ENCODE data around the gene ARAP1. TPM values are rescaled to one million over a fixed set of nuclear protein-coding genes. Genes with fewer than 3 reads are reported as not detected.

The ARAP1 gene
- total RNA-seq, 2 donors from 2014 or later = 76.5 to 103 TPM

DNA sequence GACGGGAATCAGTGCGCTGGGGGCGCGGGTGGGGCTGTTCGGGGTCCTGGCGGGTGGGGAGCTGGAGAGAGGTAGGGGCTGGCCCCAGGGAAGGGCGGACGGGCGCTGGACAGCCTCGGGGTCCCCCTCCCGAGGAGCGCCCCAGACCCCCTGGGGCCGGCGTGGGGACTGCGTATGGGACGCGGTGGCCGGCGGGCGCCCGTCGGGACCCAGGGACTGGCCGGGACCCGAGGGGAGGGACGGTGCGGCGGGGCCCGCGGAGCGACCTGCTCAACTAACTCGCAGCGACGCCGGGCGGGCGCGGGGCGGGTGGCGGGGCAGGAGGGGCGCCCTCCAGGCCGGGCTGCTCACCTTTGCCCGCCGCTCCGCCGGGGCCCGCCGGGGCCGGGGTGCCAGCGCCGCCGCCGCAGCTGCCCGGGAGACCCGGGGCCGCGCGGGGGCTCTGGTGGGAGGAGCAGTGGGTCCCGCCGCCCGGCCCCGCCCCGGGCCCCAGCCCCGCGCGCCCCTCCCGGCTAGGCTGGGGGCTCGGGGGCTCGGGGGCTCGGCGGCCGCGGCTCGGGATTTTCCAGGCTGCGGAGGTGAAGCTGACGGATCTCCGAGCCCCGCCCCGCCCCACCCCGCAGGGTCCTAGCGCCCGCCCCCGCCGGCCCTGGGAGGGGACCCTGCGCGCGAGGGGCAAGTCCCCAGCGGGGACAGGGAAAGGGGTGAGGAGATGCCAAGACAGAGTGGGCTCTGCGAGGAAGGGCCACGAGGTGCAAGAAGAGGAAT is 29.3 kb upstream of the ARAP1 start:
- TF ChIP-seq, protein P1, sequence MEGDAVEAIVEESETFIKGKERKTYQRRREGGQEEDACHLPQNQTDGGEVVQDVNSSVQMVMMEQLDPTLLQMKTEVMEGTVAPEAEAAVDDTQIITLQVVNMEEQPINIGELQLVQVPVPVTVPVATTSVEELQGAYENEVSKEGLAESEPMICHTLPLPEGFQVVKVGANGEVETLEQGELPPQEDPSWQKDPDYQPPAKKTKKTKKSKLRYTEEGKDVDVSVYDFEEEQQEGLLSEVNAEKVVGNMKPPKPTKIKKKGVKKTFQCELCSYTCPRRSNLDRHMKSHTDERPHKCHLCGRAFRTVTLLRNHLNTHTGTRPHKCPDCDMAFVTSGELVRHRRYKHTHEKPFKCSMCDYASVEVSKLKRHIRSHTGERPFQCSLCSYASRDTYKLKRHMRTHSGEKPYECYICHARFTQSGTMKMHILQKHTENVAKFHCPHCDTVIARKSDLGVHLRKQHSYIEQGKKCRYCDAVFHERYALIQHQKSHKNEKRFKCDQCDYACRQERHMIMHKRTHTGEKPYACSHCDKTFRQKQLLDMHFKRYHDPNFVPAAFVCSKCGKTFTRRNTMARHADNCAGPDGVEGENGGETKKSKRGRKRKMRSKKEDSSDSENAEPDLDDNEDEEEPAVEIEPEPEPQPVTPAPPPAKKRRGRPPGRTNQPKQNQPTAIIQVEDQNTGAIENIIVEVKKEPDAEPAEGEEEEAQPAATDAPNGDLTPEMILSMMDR (IDR thresholded peaks at IDR 0.05) = no peak
- H3K36me3 ChIP-seq = no peaks in the 10 kb centered on the region
- peak overlapping the region; percentile 85 for H3K4me3 ChIP-seq
- no peak overlapping the region for H3K27ac ChIP-seq
- H3K4me1 ChIP-seq (ENCODE audit: control insufficient read depth in 1 of 2, low read depth in 2 of 2) = peaks cover 9 to 40% of the 10 kb centered on the region in 2 donors
- no peaks in the 10 kb centered on the region for H3K27me3 ChIP-seq (replicated peaks; ENCODE audit: insufficient read depth)
- ATAC-seq (ENCODE audit: insufficient number of reproducible peaks, low FRiP score, low read depth) = no peak
- DNase-seq (ENCODE audit: low spot score) = no peak
- no peaks in the 10 kb centered on the region for H3K9me3 ChIP-seq

DNA sequence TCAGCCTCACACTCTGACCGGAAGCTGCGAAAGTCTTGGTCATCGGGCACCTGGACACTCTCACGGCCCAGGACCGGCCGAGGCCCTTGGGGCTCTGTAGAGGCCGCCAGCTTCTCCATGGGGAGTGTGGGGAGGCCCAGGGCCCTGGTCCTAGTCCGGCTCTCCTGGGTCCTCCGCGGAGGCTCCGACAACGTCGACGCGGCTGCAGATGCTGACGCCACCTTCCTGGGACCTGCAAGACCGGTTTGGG is 28.8 kb upstream of the ARAP1 start:
- TF ChIP-seq, protein P1 (IDR thresholded peaks at IDR 0.05) = no peak
- Histone ChIP-seq H3K27ac (no peak overlapping the region), H3K36me3 (no peaks in the 10 kb centered on the region), H3K27me3 (replicated peaks; ENCODE audit: insufficient read depth) (no peaks in the 10 kb centered on the region), H3K4me3 (peak overlapping the region; percentile 85), H3K9me3 (no peaks in the 10 kb centered on the region), H3K4me1 (ENCODE audit: control insufficient read depth in 1 of 2, low read depth in 2 of 2) (peaks cover 9 to 40% of the 10 kb centered on the region in 2 donors)
- ATAC-seq (ENCODE audit: insufficient number of reproducible peaks, low FRiP score, low read depth) (no peak), DNase-seq (ENCODE audit: low spot score) (no peak)

DNA sequence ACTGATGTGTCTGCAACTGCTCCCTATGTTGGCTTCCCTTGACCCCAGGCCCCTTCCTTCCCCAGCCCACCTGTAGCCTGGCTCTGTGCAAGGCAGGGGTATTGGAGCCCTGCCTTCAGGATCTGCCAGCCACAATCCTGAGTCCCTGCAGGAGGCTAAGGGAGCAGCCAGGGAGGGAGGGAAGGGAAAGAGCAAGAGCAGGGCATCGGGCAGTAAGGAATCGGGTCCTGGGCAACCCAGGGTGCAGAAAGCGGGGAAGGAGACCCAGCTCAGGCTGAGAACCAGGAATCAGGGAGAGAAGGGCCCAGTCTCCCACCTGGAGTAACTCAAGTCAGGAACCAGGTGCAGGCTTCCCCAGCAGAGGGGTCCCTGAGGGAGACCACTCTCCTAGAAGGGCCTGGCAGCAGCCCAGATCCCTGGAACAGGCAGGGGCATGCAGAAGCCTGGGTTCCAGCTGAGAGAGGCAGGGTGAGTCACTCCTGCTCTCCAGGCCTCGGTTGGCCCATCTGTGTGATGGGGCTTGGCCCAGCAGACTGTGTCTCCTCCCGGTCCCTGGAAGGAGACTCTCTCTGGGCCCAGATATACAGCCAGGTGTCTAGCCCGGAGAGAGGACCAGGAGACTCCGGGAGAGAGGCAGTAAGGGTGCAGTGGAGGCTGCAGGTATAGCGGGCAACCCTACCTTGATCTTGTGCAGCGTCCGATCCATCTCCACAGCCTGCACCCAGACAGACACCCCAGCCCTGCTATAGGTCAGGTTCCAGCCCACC is 28.3 kb upstream of the ARAP1 start:
- TF ChIP-seq, protein P1 (IDR thresholded peaks at IDR 0.05) = no peak
- Histone ChIP-seq H3K4me3 (peak overlapping the region; percentile 85), H3K27me3 (replicated peaks; ENCODE audit: insufficient read depth) (no peaks in the 10 kb centered on the region), H3K36me3 (no peaks in the 10 kb centered on the region), H3K9me3 (no peaks in the 10 kb centered on the region), H3K4me1 (ENCODE audit: control insufficient read depth in 1 of 2, low read depth in 2 of 2) (peaks cover 9 to 40% of the 10 kb centered on the region in 2 donors), H3K27ac (no peak overlapping the region)
- no peak for DNase-seq (ENCODE audit: low spot score)
- no peak for ATAC-seq (ENCODE audit: insufficient number of reproducible peaks, low FRiP score, low read depth)

DNA sequence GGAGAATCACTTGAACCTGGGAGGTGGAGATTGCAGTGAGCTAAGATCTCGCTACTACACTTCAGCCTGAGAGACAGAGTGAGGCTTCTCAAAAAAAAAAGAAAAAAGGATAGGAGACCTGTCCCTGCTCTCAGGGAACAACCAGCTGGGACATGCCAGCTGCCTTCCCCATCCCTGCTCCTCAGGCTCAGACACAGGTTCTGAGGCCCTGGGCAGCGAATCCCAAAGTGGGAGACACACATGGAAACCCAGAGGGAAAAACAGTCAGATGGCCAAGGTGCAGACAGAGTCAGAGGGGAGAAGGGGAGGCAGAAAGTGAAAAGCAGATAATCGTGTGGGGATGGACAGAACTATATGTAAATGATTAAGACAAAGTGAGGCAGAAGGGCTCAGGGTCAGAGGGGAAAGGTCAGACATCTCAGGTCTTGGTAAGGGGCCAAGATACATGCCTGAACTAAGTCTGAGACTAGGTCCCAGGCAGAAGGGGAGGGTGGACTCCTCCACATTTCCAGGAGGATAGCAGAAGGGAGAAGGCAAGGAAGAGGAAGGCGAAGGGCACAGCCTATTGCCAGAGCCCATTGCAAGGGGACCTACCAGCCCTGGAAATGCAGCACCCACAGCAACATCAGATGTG is 27.4 kb upstream of the ARAP1 start:
- DNase-seq (ENCODE audit: low spot score) (no peak), ATAC-seq (ENCODE audit: insufficient number of reproducible peaks, low FRiP score, low read depth) (no peak)
- no peak overlapping the region for H3K4me3 ChIP-seq
- no peaks in the 10 kb centered on the region for H3K27me3 ChIP-seq (replicated peaks; ENCODE audit: insufficient read depth)
- no peaks in the 10 kb centered on the region for H3K9me3 ChIP-seq
- TF ChIP-seq, protein P1 (IDR thresholded peaks at IDR 0.05) = no peak
- no peaks in the 10 kb centered on the region for H3K36me3 ChIP-seq
- H3K27ac ChIP-seq = no peak overlapping the region
- peaks cover 9 to 40% of the 10 kb centered on the region in 2 donors for H3K4me1 ChIP-seq (ENCODE audit: control insufficient read depth in 1 of 2, low read depth in 2 of 2)

Data from thoracic aorta (tissue), 2 donors.